ENCODE measurements around the gene CTXND1.

The CTXND1 gene

DNA sequence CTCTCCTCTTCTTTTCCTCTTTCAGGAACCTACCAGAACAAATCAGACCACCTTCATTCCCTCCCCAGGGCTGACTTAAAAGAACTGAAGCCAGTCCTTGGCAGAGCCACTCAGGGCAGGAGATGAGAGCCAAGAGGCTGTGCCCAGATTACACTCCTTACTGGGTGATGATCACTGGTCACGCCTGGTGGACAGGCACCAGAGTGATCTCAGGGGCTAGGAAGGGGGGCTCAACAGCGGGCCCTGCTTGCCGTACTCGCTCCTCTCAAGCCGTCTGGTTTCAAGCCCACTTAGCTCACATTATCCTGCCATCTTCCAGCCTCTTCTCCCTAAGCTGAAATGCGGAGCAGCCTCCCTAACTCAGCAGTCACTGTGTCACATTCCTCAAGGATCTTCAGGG is 100.9 kb downstream of the CTXND1 start:
- no peak overlapping the region for H3K4me3 ChIP-seq (ENCODE audit: low read depth, low read length)
- TF ChIP-seq, protein P1, sequence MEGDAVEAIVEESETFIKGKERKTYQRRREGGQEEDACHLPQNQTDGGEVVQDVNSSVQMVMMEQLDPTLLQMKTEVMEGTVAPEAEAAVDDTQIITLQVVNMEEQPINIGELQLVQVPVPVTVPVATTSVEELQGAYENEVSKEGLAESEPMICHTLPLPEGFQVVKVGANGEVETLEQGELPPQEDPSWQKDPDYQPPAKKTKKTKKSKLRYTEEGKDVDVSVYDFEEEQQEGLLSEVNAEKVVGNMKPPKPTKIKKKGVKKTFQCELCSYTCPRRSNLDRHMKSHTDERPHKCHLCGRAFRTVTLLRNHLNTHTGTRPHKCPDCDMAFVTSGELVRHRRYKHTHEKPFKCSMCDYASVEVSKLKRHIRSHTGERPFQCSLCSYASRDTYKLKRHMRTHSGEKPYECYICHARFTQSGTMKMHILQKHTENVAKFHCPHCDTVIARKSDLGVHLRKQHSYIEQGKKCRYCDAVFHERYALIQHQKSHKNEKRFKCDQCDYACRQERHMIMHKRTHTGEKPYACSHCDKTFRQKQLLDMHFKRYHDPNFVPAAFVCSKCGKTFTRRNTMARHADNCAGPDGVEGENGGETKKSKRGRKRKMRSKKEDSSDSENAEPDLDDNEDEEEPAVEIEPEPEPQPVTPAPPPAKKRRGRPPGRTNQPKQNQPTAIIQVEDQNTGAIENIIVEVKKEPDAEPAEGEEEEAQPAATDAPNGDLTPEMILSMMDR (IDR thresholded peaks at IDR 0.05; ENCODE audit: borderline replicate concordance, insufficient read depth, low read depth, low read length) = no peak

All from GM12875 (cell line).